ENCODE measurements around the gene MPHOSPH9. TPM values are rescaled to one million over a fixed set of nuclear protein-coding genes. Genes with fewer than 3 reads are reported as not detected.

Gene MPHOSPH9, protein sequence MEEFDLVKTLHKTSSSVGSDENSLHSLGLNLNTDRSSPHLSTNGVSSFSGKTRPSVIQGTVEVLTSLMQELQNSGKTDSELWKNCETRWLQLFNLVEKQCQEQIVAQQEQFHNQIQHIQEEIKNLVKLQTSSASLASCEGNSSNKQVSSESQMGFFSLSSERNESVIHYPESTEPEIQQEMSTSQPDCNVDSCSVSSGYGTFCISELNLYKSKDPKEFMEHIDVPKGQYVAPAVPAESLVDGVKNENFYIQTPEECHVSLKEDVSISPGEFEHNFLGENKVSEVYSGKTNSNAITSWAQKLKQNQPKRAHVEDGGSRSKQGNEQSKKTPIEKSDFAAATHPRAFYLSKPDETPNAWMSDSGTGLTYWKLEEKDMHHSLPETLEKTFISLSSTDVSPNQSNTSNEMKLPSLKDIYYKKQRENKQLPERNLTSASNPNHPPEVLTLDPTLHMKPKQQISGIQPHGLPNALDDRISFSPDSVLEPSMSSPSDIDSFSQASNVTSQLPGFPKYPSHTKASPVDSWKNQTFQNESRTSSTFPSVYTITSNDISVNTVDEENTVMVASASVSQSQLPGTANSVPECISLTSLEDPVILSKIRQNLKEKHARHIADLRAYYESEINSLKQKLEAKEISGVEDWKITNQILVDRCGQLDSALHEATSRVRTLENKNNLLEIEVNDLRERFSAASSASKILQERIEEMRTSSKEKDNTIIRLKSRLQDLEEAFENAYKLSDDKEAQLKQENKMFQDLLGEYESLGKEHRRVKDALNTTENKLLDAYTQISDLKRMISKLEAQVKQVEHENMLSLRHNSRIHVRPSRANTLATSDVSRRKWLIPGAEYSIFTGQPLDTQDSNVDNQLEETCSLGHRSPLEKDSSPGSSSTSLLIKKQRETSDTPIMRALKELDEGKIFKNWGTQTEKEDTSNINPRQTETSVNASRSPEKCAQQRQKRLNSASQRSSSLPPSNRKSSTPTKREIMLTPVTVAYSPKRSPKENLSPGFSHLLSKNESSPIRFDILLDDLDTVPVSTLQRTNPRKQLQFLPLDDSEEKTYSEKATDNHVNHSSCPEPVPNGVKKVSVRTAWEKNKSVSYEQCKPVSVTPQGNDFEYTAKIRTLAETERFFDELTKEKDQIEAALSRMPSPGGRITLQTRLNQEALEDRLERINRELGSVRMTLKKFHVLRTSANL
- 72.5 TPM for polyA plus RNA-seq (2013)

DNA sequence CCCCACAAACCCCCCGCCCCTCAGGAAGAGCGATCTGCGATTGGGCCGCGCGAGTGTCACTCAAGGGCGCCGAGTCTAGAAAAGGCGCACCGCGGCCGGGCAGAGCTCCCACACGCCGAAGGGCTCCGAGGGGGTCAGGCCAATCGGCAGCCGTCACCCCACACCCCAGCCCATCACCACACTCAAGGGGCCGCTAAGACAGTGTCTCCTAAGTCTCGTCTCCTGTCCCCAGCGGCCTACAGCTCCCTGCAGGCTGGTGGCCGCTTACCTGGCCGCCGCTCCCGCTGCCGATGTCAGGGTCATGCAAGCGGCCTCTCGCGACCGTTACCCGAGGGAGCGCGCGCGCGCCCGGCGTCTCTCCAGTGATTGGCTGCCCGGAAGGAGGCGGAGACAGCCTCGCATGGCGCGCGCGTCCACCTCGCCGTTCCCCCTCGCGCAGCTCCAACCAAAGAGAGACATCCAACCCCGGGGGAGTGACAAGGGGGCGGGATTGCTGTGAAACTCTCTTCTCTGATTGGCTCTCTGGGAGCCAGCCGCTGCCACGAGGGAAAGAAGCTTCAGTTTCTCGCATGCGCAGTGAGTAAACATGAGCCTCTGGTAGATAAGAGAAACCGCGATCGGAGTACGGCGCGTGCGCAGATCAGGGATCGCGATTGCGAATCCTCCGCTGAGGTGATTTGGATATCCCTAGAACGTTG, at the start of gene MPHOSPH9, which contains the start of gene MTRFR:
TSS of gene MPHOSPH9 (minus strand) at position 335 of the 698 bp plus-strand sequence. CDS start 2,777 bp downstream, outside the sequence.
TSS of gene MTRFR (plus strand) at position 630 of the 698 bp plus-strand sequence. CDS start 20,239 bp downstream, outside the sequence.
- 0% methylated on average over 57 of the region's 66 CpGs for WGBS (ENCODE audit: insufficient coverage)
- ChIA-PET POLR2A (interaction anchor here (0.6 to 3.0 kb wide), 21 partner anchors 8 to 1597 kb away, joined by 3 to 28 read pairs (median 5); partner anchors contain the start of gene OGFOD2), CTCF (interaction anchor here (0.8 to 3.9 kb wide), 13 partner anchors 9 to 595 kb away, joined by 3 to 28 read pairs (median 4); no protein-coding TSS in a partner anchor)
- Histone ChIP-seq H3K4me1 (ENCODE audit: control extremely low read depth in 1 of 4, control insufficient read depth in 4 of 4, insufficient read depth in 4 of 4, low read length in 3 of 4) (peaks cover 38 to 65% (median 53%) of the 10 kb centered on the region in 4 experiments), H3K27me3 (replicated peaks in 2 of 5; ENCODE audit: control insufficient read depth in 4 of 5, insufficient read depth in 5 of 5, low read length in 4 of 5) (no peaks in the 10 kb centered on the region), H3K36me3 (ENCODE audit: control insufficient read depth in 4 of 4, insufficient read depth in 4 of 4, low read length in 3 of 4) (peaks cover 0 to 6% (median 1%) of the 10 kb centered on the region in 4 experiments), H3K9me3 (ENCODE audit: control extremely low read depth in 1 of 5, control insufficient read depth in 4 of 5, insufficient read depth in 2 of 5, low read depth in 1 of 5, low read length in 4 of 5) (no peaks in the 10 kb centered on the region), H3K27ac (ENCODE audit: insufficient read depth in 1 of 2, low read depth in 1 of 2, low read length in 2 of 2, poor library complexity in 1 of 2, severe bottlenecking in 2 of 2) (peak within 1 kb of the TSS; percentile 85 to 95), H3K4me3 (ENCODE audit: control insufficient read depth in 1 of 7, extremely low read depth in 1 of 7, insufficient read depth in 4 of 7, low read depth in 2 of 7, low read length in 6 of 7) (peak within 1 kb of the TSS; percentile 82 to 99 (median 97))
- DNase-seq, result peak; percentile 99 to 100 (median 100)

DNA sequence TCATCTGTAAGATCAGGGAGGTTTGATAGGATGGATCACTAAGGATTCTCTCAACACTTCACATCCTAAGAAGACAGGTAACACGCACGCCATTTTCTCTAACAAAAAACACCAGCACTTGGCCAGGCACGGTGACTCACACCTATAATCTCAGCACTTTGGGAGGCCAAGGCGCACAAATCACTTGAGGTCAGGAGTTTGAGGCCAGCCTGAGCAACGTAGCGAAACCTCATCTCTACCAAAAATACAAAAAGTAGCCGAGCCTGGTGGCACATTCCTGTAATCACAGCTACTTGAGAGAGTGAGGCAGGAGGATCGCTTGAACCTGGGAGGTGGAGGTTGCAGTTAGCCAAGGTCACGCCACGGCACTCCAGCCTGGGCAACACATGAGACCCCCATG, 49.2 kb upstream of the MPHOSPH9 start:
- no peak overlapping the region for H3K4me3 ChIP-seq (ENCODE audit: control insufficient read depth in 1 of 7, extremely low read depth in 1 of 7, insufficient read depth in 4 of 7, low read depth in 2 of 7, low read length in 6 of 7)
- no peaks in the 10 kb centered on the region for H3K36me3 ChIP-seq (ENCODE audit: control insufficient read depth in 4 of 4, insufficient read depth in 4 of 4, low read length in 3 of 4)
- no peak for DNase-seq
- no peaks in the 10 kb centered on the region for H3K9me3 ChIP-seq (ENCODE audit: control extremely low read depth in 1 of 5, control insufficient read depth in 4 of 5, insufficient read depth in 2 of 5, low read depth in 1 of 5, low read length in 4 of 5)
- ChIA-PET POLR2A (interaction anchor here (0.6 to 1.1 kb wide), 2 partner anchors 14 to 500 kb away, joined by 4 read pairs; no protein-coding TSS in a partner anchor), CTCF (interaction anchor here (1.7 kb wide), 1 partner anchor 59 kb away, joined by 3 read pairs; no protein-coding TSS in a partner anchor)
- peaks cover 2 to 13% (median 6%) of the 10 kb centered on the region in 4 experiments for H3K4me1 ChIP-seq (ENCODE audit: control extremely low read depth in 1 of 4, control insufficient read depth in 4 of 4, insufficient read depth in 4 of 4, low read length in 3 of 4)
- 95% methylated on average over 10 of the region's 10 CpGs for WGBS (ENCODE audit: insufficient coverage)
- H3K27me3 ChIP-seq (replicated peaks in 2 of 5; ENCODE audit: control insufficient read depth in 4 of 5, insufficient read depth in 5 of 5, low read length in 4 of 5), result no peaks in the 10 kb centered on the region
- no peak overlapping the region for H3K27ac ChIP-seq (ENCODE audit: insufficient read depth in 1 of 2, low read depth in 1 of 2, low read length in 2 of 2, poor library complexity in 1 of 2, severe bottlenecking in 2 of 2)

DNA sequence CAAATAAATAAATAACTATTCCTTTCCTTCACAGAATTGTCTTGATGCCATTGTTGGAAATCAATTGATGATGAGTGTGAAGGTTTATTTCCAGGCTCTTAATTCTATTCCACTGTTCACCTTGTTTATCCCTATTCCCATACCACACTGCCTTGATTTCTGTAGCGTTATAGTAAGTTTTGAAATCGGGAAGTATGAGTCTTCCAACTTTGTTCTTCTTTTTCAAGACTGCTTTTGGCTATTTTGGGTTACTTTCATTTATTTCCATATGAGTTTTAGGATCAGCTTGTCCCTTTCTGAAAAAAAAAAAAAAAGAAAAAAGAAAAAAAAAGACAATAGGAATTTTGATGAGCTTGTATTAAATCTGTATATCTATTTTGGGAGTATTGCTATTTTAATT, 48.0 kb upstream of the MPHOSPH9 start:
- Histone ChIP-seq H3K4me3 (ENCODE audit: control insufficient read depth in 1 of 7, extremely low read depth in 1 of 7, insufficient read depth in 4 of 7, low read depth in 2 of 7, low read length in 6 of 7) (no peak overlapping the region), H3K9me3 (ENCODE audit: control extremely low read depth in 1 of 5, control insufficient read depth in 4 of 5, insufficient read depth in 2 of 5, low read depth in 1 of 5, low read length in 4 of 5) (no peaks in the 10 kb centered on the region), H3K36me3 (ENCODE audit: control insufficient read depth in 4 of 4, insufficient read depth in 4 of 4, low read length in 3 of 4) (no peaks in the 10 kb centered on the region), H3K4me1 (ENCODE audit: control extremely low read depth in 1 of 4, control insufficient read depth in 4 of 4, insufficient read depth in 4 of 4, low read length in 3 of 4) (peaks cover 2 to 13% (median 6%) of the 10 kb centered on the region in 4 experiments), H3K27me3 (replicated peaks in 2 of 5; ENCODE audit: control insufficient read depth in 4 of 5, insufficient read depth in 5 of 5, low read length in 4 of 5) (no peaks in the 10 kb centered on the region), H3K27ac (ENCODE audit: insufficient read depth in 1 of 2, low read depth in 1 of 2, low read length in 2 of 2, poor library complexity in 1 of 2, severe bottlenecking in 2 of 2) (no peak overlapping the region)
- CTCF ChIA-PET, result no interaction called here
- WGBS (ENCODE audit: insufficient coverage), result no CpG with 5 or more reads among the region's 2 CpGs
- POLR2A ChIA-PET, result interaction anchor here (0.6 kb wide), 1 partner anchor 347 kb away, joined by 4 read pairs; no protein-coding TSS in a partner anchor
- DNase-seq, result no peak

DNA sequence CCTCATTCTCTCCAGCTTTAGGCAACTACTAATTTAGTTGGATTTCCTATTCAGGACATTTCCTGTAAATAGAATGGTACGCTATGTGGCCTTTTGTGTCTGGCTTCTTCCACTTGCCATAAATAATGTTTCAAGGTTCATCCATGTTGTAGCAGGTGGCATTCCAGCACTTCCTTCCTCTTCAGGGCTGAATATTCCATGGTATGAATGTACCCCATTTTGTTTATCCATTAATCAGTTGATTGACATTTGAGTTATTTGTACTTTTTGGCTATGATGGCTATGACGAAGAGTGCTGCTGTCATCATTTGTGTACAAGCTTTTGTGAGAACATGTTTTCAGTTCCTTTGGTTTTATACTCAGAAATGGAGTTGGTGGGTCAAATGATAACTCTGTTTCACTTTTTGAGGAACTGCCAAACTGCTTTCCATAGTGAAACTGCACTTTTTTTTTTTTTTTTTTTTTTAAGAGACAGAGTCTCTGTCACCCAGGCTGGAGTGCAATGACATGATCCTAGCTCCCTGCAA, 45.2 kb upstream of the MPHOSPH9 start:
- Histone ChIP-seq H3K9me3 (ENCODE audit: control extremely low read depth in 1 of 5, control insufficient read depth in 4 of 5, insufficient read depth in 2 of 5, low read depth in 1 of 5, low read length in 4 of 5) (no peaks in the 10 kb centered on the region), H3K4me3 (ENCODE audit: control insufficient read depth in 1 of 7, extremely low read depth in 1 of 7, insufficient read depth in 4 of 7, low read depth in 2 of 7, low read length in 6 of 7) (peak overlapping the region in 6 of 7 experiments; percentile 12 to 63 (median 28)), H3K27ac (ENCODE audit: insufficient read depth in 1 of 2, low read depth in 1 of 2, low read length in 2 of 2, poor library complexity in 1 of 2, severe bottlenecking in 2 of 2) (peak overlapping the region in 1 of 2 experiments; percentile 78), H3K27me3 (replicated peaks in 2 of 5; ENCODE audit: control insufficient read depth in 4 of 5, insufficient read depth in 5 of 5, low read length in 4 of 5) (no peaks in the 10 kb centered on the region), H3K36me3 (ENCODE audit: control insufficient read depth in 4 of 4, insufficient read depth in 4 of 4, low read length in 3 of 4) (no peaks in the 10 kb centered on the region), H3K4me1 (ENCODE audit: control extremely low read depth in 1 of 4, control insufficient read depth in 4 of 4, insufficient read depth in 4 of 4, low read length in 3 of 4) (peaks cover 2 to 13% (median 6%) of the 10 kb centered on the region in 4 experiments)
- peak; percentile 67 to 92 (median 89) for DNase-seq
- ChIA-PET POLR2A (interaction anchor here (0.6 to 0.7 kb wide), 3 partner anchors 46 to 1037 kb away, joined by 3 to 6 read pairs (median 5); no protein-coding TSS in a partner anchor), CTCF (interaction anchor here (0.7 kb wide), 1 partner anchor 8 kb away, joined by 3 read pairs; no protein-coding TSS in a partner anchor)
- WGBS (ENCODE audit: insufficient coverage), result 25% methylated on average over 2 of the region's 2 CpGs

DNA sequence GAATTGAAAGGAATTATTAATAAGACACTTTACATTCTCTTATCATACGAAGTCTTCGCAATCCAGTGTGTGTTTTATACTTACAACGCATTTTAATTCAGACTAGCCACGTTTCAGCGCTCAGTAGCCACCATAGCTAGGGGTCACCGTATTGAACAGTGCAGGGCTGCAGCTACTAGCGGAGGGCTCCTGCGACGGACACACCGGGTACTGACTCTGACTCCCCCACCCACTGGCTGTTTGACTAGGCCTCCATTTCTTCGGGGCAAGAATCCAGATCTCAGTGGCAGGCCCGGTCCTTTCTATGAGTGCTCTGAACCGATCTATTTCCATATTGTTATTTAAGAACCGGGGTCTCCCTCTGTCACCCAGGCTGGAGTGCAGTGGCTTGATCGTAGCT, 40.2 kb upstream of the MPHOSPH9 start:
- CTCF ChIA-PET, result no interaction called here
- WGBS (ENCODE audit: insufficient coverage), result 90% methylated on average over 13 of the region's 15 CpGs
- no peak overlapping the region for H3K4me3 ChIP-seq (ENCODE audit: control insufficient read depth in 1 of 7, extremely low read depth in 1 of 7, insufficient read depth in 4 of 7, low read depth in 2 of 7, low read length in 6 of 7)

More for the DNA sequence above, 40.2 kb upstream of the MPHOSPH9 start:
- DNase-seq, result no peak
- Histone ChIP-seq H3K27ac (ENCODE audit: insufficient read depth in 1 of 2, low read depth in 1 of 2, low read length in 2 of 2, poor library complexity in 1 of 2, severe bottlenecking in 2 of 2) (no peak overlapping the region), H3K36me3 (ENCODE audit: control insufficient read depth in 4 of 4, insufficient read depth in 4 of 4, low read length in 3 of 4) (no peaks in the 10 kb centered on the region), H3K27me3 (replicated peaks in 2 of 5; ENCODE audit: control insufficient read depth in 4 of 5, insufficient read depth in 5 of 5, low read length in 4 of 5) (no peaks in the 10 kb centered on the region), H3K9me3 (ENCODE audit: control extremely low read depth in 1 of 5, control insufficient read depth in 4 of 5, insufficient read depth in 2 of 5, low read depth in 1 of 5, low read length in 4 of 5) (no peaks in the 10 kb centered on the region), H3K4me1 (ENCODE audit: control extremely low read depth in 1 of 4, control insufficient read depth in 4 of 4, insufficient read depth in 4 of 4, low read length in 3 of 4) (peaks cover 2 to 42% (median 35%) of the 10 kb centered on the region in 4 experiments)
- POLR2A ChIA-PET, result no interaction called here
